ENCODE measurements around the gene GOLPH3L.
"Not testable (repeated sequence)": the region's sequence is repeated elsewhere in the genome, so short reads cannot be mapped to it uniquely, and the experiment has no call there.

The GOLPH3L gene

DNA sequence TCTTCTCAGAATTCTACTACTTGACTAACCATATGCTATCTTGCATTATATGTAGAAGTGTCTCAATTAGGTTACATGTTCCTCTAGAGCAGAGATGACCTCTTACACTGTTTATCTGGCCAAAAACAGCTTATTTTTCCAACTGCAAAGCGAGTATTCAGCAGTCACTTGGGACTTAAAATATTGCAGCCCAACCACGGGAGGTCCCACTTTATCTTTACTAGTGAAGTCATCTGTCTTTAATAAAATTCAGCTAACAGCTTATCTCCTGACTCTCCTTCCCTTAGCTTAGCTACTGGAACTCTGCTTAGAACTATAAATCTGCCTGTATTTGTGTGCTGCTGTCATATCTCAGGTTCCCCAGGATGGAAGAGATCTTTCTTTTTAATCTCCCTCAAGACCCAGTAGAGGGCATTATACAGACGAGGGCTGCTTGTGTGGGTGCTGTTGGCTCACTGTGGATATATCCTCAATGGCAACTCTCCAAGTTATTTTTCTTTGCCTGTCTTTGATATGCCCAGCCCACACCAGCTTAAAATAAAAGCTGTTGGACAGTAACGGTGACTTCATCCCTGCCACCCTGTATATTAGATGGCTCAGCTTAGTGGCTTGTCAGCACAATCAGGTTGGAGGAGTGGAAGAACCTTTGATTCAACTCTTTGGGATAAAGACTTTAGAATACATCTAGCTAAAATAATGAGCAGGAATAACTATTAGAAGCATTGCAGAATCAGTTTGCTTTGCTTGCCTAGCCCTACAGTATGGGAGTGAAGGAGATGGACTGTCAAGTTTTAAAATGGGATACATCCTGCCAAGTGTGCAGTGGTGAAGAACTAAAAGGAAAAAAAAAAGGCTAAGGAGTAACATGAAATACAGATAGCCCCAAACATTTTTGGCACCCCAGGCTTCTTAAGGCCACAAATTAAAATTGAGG is 77.1 kb downstream of the GOLPH3L start:
- in situ Hi-C loops (cut with HindIII; ENCODE audit: low sequenced_read_pairs): no loop called here

DNA sequence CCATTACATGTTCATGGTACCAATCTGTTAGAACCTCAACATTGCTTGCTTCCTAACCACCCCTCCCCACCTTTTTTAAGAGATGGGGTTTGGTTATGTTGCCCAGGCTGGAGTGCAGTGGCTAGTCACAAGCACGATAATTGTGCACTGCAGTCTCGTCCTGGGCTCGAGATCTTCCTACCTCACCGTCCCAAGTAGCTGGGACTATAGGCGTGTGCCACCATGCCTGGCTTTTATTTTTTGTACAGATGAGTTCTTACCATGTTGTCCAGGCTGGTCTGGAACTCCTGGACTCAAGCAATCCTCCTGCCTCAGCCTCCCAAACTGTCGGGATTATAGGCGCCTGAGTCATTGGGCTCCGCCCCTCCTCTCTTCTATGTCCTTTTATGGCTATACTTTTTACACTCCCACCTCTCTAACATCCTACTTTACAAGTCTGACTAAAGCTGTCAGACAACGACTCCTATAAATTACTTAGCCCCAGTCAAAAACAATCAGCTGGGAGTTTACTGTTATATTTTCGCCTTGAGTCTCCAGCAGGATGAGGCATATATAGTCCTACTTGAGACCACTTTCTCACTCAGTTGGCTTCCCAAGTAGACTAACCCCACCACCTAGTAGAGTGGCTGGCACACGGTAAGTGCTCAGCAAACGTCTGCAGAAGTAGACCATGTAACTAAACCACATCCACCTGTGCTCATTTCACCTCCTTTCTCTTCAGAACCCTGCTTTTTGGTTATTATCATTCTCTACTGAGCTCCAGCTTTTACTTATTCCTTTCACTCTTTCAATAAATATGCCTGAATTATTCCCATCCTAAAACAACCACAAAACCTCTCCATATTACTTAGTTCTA is 81.4 kb downstream of the GOLPH3L start:
- in situ Hi-C loops (cut with HindIII; ENCODE audit: low sequenced_read_pairs): no loop called here

DNA sequence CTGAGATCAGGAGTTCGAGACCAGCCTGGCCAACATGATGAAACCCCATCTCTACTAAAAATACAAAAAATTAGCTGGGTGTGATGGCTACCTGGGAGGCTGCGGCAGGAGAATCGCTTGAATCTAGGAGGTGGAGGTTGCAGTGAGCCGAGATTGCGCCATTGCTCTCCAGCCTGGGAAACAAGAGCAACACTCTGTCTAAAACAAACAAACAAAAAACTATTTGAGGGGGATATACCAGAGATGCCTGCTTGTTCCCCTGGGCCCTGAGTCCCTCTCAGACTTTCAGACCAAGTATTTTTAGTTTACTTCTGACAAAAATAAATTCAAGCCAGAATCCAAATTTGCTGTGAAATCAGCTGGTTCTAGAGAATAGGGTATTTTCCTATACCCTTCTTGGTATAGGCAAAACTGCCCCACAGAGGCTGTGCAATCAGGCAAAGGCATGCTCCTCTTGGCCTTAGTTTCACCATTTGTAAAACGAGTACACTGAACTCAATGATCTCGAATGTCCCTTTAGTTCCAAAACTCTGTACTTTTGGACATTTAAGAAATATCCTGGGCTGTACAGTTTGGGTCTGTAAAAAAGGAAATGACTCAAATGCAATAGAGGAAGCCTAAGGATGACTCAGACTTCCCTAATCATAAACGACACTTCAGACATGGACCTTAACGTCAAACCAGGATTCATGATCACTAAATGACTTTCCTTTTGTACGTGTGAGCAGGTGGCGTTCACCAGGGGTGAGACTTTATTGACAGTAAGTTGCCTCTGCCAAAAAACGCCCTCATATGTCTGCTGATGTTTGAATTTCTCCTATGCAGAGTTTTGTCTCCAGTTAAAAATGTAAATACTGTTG is 83.7 kb downstream of the GOLPH3L start:
- in situ Hi-C loops (cut with HindIII; ENCODE audit: low sequenced_read_pairs): no loop called here

DNA sequence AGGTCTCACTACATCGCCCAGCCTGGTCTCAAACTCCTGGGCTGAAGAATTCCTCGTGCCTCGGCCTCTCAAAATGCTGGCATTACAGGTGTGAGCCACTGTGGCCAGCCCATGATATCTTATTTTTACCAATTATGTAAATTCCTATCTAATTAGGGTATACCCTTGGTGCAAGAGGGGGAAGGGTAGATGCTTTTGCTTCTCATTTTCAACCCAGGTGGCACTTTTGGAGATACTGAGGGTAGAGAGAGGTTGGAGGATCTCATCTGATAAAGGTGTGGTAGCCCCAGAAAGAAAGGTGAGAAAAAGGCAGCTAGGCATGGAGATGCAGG is 85.0 kb downstream of the GOLPH3L start:
- in situ Hi-C loops (cut with HindIII; ENCODE audit: low sequenced_read_pairs): no loop called here

DNA sequence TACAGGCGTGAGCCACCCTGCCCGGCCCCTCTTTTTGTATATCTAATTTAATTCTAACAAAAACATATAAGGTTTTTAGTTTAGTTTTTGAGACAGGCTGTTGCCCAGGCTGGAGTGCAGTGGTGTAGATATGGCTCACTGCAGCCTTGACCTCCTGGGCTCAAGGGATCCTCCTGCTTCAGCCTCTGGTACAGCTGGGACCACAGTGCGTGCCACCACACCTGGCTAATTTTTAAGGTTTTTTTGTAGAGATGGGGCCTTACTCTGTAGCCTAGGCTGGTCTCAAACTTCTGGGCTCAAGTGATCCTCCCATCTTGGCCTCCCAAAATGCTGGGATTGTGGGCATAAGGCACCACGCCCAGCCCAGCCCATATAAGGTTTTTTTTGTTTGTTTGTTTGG is 86.4 kb downstream of the GOLPH3L start:
- in situ Hi-C loops (cut with HindIII; ENCODE audit: low sequenced_read_pairs): no loop called here

DNA sequence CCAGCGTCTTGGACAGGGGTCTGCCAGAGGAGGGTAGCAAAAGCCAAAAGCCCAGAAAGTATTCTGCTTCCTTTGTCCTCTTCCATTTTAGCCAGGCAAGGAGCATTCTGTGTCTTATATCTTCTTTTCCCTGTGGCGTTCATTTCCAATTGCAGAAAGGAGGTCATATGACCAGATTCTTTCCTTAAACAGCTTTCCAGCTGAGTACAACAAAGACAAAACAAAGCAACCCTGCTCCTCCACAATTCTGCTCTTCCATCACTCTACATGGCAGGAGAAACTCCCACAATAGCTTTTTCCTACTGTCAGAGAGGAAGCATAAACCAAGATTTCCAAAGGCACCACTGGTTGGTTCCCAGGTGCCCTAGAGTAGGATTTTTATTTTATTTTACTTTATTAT is 87.2 kb downstream of the GOLPH3L start:
- in situ Hi-C loops (cut with HindIII; ENCODE audit: low sequenced_read_pairs): no loop called here

DNA sequence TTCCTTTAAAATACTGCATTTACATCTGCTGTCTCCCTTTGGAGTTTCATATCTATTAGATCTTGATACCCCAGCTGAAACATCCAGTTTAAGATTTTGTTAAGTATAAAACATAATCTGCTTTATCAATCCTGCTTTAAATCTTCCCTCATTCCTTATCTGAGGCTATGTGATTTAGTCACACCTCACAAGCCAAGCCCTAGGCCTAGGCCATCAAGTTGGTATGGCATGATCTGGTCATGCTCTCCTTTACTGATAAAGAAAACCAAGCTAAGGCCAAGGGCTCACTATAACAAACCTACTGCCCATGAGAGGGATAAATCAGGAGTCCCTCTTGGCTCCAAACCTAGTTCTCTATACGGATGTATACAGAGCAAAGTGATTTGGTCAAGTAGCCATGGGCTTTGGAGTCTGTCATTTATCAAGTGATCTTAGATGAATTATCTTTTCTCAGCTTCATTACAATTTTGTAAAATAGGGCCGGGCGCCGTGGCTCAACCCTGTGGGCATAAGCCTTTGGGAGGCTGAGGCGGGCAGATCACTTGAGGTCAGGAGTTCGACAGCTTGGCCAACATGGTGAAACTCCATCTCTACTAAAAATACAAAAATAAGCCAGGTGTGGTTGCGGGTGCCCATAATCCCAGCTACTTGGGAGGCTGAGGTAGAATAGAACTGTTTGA is 90.4 kb downstream of the GOLPH3L start:
- in situ Hi-C loops (cut with HindIII; ENCODE audit: low sequenced_read_pairs): no loop called here

DNA sequence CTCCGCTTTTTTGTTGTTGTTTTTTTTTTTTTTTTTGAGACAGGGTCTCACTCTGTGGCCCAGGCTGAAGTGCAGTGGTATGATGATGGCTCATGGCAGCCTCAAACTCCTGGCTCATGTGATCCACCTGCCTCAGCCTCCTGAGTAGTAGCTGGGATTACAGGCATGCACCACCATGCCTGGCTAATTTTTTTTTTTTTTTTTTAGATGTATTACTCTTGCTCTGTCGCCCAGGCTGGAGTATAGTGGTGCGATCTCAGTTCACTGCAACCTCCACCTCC is 91.6 kb downstream of the GOLPH3L start:
- in situ Hi-C loops (cut with HindIII; ENCODE audit: low sequenced_read_pairs): not testable (repeated sequence)

DNA sequence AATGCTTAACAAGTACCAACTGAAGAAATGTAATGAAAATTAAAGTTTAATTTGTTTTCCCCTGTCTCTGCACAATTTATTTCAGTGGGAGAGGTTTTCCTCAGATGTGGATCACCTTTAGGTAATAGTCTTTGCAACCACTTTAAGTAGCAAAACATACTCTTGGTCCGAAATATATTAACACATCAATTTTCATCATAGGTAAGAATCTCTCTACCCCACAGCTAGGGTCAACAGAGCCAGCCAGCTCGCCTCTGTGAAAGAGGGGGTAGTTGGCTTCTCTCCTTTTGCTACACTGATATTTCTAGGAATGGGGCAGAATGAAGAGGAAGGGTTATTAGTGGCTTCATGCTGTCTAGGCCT is 92.7 kb downstream of the GOLPH3L start:
- in situ Hi-C loops (cut with HindIII; ENCODE audit: low sequenced_read_pairs): no loop called here

DNA sequence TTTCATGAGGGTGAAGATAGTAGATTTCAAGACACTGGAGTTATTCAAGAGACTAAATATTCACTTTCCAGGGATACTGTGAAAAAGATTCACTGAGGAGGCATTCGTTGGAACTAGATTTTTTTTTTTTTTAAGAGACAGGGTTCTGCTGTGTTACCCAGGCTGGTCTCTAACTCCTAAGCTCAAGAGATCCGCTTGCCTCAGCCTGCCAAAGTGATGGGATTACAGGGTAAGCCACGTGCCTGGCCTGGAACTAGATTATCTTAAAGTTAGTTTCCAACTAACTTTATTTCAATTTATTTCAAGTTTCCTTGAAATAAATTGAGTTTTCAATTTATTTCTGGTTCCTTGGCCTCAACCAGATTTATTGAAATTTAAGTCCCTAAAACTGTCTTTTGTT is 93.2 kb downstream of the GOLPH3L start:
- in situ Hi-C loops (cut with HindIII; ENCODE audit: low sequenced_read_pairs): no loop called here

DNA sequence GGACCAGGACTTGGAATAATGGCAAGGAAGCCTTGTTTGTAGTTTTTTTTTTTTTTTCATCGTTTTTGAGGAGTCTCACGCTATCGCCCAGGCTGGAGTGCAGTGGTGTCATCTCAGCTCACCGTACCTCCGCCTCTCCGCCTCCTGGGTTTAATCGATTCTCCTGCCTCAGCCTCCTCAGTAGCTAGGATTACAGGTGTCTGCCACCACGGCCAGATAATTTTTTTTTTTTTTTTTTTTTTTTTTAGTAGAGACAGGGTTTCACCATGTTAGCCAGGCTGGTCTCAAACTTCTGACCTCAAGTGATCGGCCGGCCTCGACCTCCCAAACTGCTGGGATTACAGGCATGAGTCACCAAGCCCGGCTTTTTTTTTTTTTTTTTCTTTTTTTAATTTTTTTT is 94.6 kb downstream of the GOLPH3L start:
- in situ Hi-C loops (cut with HindIII; ENCODE audit: low sequenced_read_pairs): not testable (repeated sequence)

DNA sequence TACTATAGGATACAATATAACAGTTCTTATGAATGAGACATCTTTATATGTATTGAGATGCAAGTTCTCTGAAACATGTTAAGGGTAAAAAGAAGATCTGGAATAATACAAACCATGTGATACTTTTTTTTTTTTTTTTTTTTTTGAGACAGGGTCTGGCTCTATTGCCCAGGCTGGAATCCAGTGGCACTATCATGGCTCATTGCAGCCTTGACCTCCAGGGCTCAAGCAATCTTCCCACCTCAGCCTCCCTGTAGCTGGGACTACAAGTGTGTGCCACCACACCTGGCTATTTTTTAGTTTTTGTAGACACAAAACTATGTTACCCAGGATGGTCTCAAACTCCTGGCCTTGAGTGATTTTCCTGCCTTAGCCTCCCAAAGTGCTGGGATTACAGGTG is 95.4 kb downstream of the GOLPH3L start:
- in situ Hi-C loops (cut with HindIII; ENCODE audit: low sequenced_read_pairs): no loop called here

DNA sequence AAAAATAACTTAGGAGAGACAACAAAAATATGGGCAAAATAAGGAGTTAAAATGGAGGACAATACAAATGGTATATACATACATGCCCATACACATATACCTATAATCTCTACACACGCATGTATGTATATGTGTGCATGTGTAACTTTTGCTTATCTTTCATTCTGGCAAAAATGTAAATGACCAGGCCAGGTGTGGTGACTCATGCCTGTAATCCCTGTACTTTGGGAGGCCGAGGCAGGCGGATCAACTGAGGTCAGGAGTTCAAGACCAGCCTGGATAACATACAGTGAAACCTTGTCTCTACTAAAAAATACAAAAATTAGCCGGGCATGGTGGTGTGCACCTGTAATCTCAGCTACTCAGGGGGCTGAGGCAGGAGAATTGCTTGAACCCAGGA is 98.6 kb downstream of the GOLPH3L start:
- in situ Hi-C loops (cut with HindIII; ENCODE audit: low sequenced_read_pairs): not testable (repeated sequence)

DNA sequence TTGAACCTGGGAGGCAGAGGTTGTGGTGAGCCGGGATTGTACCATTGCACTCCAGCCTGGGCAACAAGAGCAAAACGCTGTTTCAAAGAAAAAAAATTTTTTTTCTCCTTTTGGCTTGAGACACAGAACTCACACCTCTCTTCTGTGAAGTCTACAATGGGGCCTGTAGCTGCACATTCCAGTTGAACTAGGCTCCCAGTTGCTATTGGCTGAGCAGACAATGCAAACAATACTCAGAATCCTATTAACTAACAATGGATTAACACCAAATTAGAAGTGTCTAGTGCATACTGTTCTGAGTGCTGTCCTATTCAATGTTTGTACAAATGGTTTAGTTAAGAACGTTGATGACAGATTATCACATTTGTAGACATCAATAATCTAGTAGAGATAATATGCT is 100.0 kb downstream of the GOLPH3L start:
- in situ Hi-C loops (cut with HindIII; ENCODE audit: low sequenced_read_pairs): no loop called here

Measured in DLD1 (cell line).